ENCODE measurements around the gene EXOSC10. TPM values are rescaled to one million over a fixed set of nuclear protein-coding genes. Genes with fewer than 3 reads are reported as not detected.

The EXOSC10 gene
- total RNA-seq, 1 experiment from 2014 or later, result 50.8 TPM

- intact Hi-C loops (cut with micrococcal nuclease; ENCODE audit: unreplicated experiment), result no loop called here
- TF ChIP-seq CTCF (IDR thresholded peaks at IDR 0.05; ENCODE audit: unreplicated experiment), result no peak
- Mint-ChIP-seq H3K36me3 (ENCODE audit: insufficient read depth, unreplicated experiment) (no peaks in the 10 kb centered on the region), H3K4me3 (ENCODE audit: low read depth, unreplicated experiment) (no peak overlapping the region), H3K27me3 (ENCODE audit: unreplicated experiment) (no peaks in the 10 kb centered on the region), H3K27ac (ENCODE audit: unreplicated experiment) (no peak overlapping the region), H3K9me3 (ENCODE audit: low read depth, unreplicated experiment) (no peaks in the 10 kb centered on the region), H3K4me1 (ENCODE audit: low read depth, unreplicated experiment) (no peaks in the 10 kb centered on the region)
- no TSS peak for BruUV-seq (replicated peaks)
- DNase-seq, result no peak
- CTCF ChIA-PET, result no interaction called here
Observed at GRCh38 chr1:11046270-11046566, 53.5 kb downstream of the EXOSC10 start.

GRCh38 chr1:11045428-11046269 is 54.0 kb downstream of the EXOSC10 start:
- Mint-ChIP-seq H3K27me3 (ENCODE audit: unreplicated experiment) (no peaks in the 10 kb centered on the region), H3K36me3 (ENCODE audit: insufficient read depth, unreplicated experiment) (no peaks in the 10 kb centered on the region), H3K4me3 (ENCODE audit: low read depth, unreplicated experiment) (no peak overlapping the region), H3K4me1 (ENCODE audit: low read depth, unreplicated experiment) (no peaks in the 10 kb centered on the region), H3K9me3 (ENCODE audit: low read depth, unreplicated experiment) (no peaks in the 10 kb centered on the region), H3K27ac (ENCODE audit: unreplicated experiment) (no peak overlapping the region)
- BruUV-seq (replicated peaks), result no TSS peak
- intact Hi-C loops (cut with micrococcal nuclease; ENCODE audit: unreplicated experiment), result no loop called here
- no peak for TF ChIP-seq CTCF (IDR thresholded peaks at IDR 0.05; ENCODE audit: unreplicated experiment)
- CTCF ChIA-PET, result no interaction called here
- no peak for DNase-seq

- Mint-ChIP-seq H3K9me3 (ENCODE audit: low read depth, unreplicated experiment) (no peaks in the 10 kb centered on the region), H3K36me3 (ENCODE audit: insufficient read depth, unreplicated experiment) (no peaks in the 10 kb centered on the region), H3K4me3 (ENCODE audit: low read depth, unreplicated experiment) (no peak overlapping the region), H3K4me1 (ENCODE audit: low read depth, unreplicated experiment) (no peaks in the 10 kb centered on the region), H3K27me3 (ENCODE audit: unreplicated experiment) (no peaks in the 10 kb centered on the region), H3K27ac (ENCODE audit: unreplicated experiment) (no peak overlapping the region)
- DNase-seq, result no peak
- CTCF ChIA-PET, result no interaction called here
- intact Hi-C loops (cut with micrococcal nuclease; ENCODE audit: unreplicated experiment), result no loop called here
- no TSS peak for BruUV-seq (replicated peaks)
- no peak for TF ChIP-seq CTCF (IDR thresholded peaks at IDR 0.05; ENCODE audit: unreplicated experiment)
Observed at GRCh38 chr1:11044849-11045427, 54.7 kb downstream of the EXOSC10 start.

GRCh38 chr1:11044086-11044848 is 55.4 kb downstream of the EXOSC10 start:
- H3K4me1 Mint-ChIP-seq (ENCODE audit: low read depth, unreplicated experiment), result no peaks in the 10 kb centered on the region
- CTCF ChIA-PET, result no interaction called here
- BruUV-seq (replicated peaks), result no TSS peak
- intact Hi-C loops (cut with micrococcal nuclease; ENCODE audit: unreplicated experiment), result no loop called here
- no peaks in the 10 kb centered on the region for H3K9me3 Mint-ChIP-seq (ENCODE audit: low read depth, unreplicated experiment)
- H3K27me3 Mint-ChIP-seq (ENCODE audit: unreplicated experiment), result no peaks in the 10 kb centered on the region
- DNase-seq, result no peak
- H3K27ac Mint-ChIP-seq (ENCODE audit: unreplicated experiment), result no peak overlapping the region
- no peak overlapping the region for H3K4me3 Mint-ChIP-seq (ENCODE audit: low read depth, unreplicated experiment)
- no peaks in the 10 kb centered on the region for H3K36me3 Mint-ChIP-seq (ENCODE audit: insufficient read depth, unreplicated experiment)
- no peak for TF ChIP-seq CTCF (IDR thresholded peaks at IDR 0.05; ENCODE audit: unreplicated experiment)
